Left kidney (tissue), 2 donors: ENCODE results near the gene LRRC72. TPM values are rescaled to one million over a fixed set of nuclear protein-coding genes. Genes with fewer than 3 reads are reported as not detected.
"Not testable (repeated sequence)": the region's sequence is repeated elsewhere in the genome, so short reads cannot be mapped to it uniquely, and the experiment has no call there.

Experiments used
- DNase-seq: peaks from one replicate; pipeline ENCODE4 v3.0.0-alpha.2; 2013
- polyA plus RNA-seq: library from polyadenylated mRNA; unstranded; fragments of 120-200 nt; gene quantifications from one replicate; pipeline ENCODE4 v1.2.1, GENCODE V29; 2013; ENCODE audit not compliant: insufficient read length

LRRC72 gene
- polyA plus RNA-seq, 1 donor, result not detected

- DNase-seq, result no peak
Measured at GRCh38 chr7:16579216-16579615, 52.6 kb downstream of the LRRC72 start.

- DNase-seq, result no peak
Measured at GRCh38 chr7:16581286-16581685, 54.7 kb downstream of the LRRC72 start.

- DNase-seq, result no peak
Measured at GRCh38 chr7:16583834-16584233, 57.2 kb downstream of the LRRC72 start.

DNA sequence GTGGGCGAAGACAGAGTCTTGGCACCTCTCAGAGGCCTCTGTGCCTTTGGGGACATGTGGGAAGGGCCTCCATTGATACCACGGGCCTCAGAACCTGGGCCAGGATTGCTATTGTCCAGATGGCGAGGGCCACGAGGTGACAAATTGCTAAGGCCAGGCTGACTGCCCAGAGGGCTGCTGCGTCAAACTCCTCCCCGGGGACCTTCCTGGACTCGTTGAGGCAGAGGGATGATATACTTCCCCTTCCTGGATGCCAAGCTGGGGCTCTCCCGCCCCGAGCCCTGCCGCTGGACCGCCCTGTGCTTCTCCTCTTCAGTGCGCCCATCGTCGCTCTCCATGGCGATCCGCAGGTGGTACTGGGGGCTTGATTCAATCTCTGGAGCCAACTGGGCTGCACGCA is 58.9 kb downstream of the LRRC72 start:
- DNase-seq, result no peak

GRCh38 chr7:16586081-16586874 is 59.7 kb downstream of the LRRC72 start:
- DNase-seq, result no peak

DNA sequence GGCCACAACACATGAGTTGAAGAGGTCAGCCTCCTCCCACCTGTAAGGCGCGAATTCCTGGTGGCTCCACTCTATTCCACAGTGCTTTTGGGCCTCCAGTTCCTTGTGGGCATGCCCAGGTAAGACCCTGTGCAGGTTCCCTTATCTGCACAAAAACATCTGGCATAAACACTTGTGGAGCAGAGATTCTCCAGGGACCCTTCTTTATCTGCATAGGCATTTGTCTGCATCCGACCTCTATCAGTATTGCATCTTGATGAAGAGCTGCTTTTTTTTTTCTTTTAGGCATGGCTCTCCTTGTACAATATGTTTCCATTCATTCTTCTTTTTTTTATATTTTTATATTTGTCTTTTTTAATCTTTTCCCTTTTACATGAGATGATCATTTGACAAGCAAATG is 60.5 kb downstream of the LRRC72 start:
- no peak for DNase-seq

DNA sequence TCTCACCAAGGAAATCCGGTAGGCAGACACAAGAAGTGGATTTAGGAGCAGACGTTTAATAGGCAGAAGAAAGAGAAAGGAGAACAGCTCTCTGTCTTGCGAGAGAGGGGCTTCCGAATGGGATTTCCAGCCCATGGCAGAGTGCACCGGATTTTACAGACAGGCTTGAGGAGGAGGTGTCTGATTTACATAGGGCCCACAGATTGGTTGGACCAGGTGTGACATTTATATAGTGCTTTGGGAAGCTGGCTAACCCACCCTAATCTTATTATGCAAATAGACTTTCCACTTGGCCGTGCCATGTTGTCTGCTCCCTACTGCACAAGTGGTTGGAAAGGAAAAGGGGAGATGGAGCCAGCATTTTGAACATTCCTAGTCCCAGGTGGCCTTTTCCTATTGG is 61.2 kb downstream of the LRRC72 start:
- DNase-seq, result no peak

GRCh38 chr7:16589881-16590280 is 63.3 kb downstream of the LRRC72 start:
- DNase-seq, result no peak

DNA sequence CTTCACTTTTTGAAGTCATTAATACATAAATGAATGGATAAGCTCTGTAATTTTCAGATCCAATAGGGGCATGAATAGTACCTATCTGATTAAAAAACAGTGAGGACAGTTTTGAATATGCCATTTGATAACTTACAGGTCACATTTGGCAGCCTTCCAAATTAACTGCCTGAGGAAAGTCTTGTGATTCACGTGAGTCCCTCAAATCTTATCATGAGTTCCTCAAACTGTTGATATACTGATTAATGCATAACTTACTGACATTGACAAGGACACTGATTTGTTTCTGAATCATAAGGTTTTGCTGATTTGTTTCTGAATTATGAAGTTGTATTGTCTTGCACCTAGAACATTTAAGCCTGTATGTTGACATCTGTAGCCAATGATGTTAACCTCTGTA is 63.8 kb downstream of the LRRC72 start:
- DNase-seq, result no peak

DNA sequence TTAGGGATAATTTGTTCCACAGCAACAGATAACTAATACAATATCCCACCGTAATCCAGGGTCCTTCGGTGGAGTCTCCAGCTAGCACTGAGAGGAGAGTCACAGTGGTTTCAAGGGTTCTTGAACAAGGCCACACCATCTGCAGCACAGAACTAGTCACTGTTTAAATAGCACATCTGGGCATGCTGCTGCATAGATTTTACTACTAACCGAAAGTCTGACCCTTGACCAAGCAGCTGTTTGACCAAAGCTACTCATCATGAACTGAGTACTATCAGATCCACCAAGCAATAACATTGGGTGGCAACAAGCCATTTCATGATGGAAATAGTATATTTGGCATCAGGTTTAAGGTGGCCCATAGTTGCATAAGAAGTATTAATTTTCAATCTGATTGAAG is 65.8 kb downstream of the LRRC72 start:
- DNase-seq, result no peak

GRCh38 chr7:16594061-16594460 is 67.4 kb downstream of the LRRC72 start:
- no peak for DNase-seq

- DNase-seq, result no peak
Measured at GRCh38 chr7:16594676-16595075, 68.1 kb downstream of the LRRC72 start.

DNA sequence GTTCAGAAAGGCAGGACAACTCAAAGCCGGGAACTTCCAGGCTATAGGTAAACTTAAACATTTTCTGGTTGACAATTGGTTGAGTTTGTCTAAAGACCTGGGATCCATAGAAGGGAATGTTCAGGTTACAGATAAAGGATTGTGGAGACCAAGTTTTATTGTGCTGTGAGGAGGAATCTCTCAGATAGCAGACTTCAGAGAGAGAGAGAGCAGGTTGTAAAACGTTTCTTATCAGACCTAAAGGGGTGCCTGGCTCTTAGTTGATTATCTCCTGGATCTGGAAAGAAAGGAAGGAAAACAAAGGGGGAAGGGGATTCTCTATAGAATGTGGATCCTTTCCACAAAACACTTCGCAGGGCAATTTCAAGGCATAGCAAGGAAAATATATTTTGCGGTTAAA is 69.0 kb downstream of the LRRC72 start:
- DNase-seq, result not testable (repeated sequence)

GRCh38 chr7:16598015-16598414 is 71.4 kb downstream of the LRRC72 start:
- DNase-seq, result no peak

GRCh38 chr7:16599860-16600259 is 73.2 kb downstream of the LRRC72 start:
- DNase-seq, result no peak

- no peak for DNase-seq
Measured at GRCh38 chr7:16603633-16604032, 77.0 kb downstream of the LRRC72 start.

- DNase-seq, result no peak
Measured at GRCh38 chr7:16604054-16604453, 77.4 kb downstream of the LRRC72 start.

DNA sequence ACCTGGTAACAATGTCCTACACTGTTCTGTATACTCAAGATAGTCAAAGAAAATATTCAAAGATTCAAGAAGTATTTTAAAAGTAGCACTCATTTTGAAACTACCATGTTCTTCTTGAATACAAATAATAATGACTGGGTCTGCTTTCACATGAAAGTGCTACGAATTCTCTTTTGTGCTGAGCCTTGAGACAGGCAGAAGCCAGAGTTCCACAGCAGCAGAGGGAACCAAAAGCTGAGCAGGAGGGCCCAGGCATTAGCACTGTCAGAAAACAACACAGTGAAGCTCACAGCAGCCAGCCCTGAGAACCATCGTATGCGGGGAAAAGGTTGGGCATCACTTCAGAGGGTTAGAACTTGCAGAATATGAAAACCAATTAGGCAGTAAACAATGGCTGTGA is 80.1 kb downstream of the LRRC72 start:
- no peak for DNase-seq

GRCh38 chr7:16609842-16610450 is 83.3 kb downstream of the LRRC72 start:
- no peak for DNase-seq

- DNase-seq, result no peak
Measured at GRCh38 chr7:16611711-16612110, 85.1 kb downstream of the LRRC72 start.

DNA sequence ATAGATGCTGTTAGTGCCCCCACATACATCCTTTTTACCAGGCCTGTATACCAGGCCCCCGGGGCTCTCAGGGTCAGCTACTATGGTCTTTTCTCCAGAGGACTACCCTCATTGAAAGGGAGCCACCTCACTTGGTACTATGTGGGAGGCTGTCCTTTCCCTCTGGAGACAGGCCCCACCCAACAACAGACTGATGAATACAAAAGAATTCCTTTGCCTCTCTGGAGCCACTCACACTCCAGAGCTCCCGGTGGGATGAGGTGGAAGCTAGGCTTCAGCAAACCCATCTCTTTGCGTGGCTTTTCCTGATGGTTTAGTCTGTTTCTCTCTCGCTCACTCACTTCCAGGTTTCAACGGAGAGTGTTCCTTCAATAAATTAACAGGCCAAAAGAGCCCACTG is 88.6 kb downstream of the LRRC72 start:
- no peak for DNase-seq

- no peak for DNase-seq
Measured at GRCh38 chr7:16616122-16616521, 89.5 kb downstream of the LRRC72 start.

GRCh38 chr7:16616542-16616941 is 89.9 kb downstream of the LRRC72 start:
- no peak for DNase-seq

- DNase-seq, result no peak
Measured at GRCh38 chr7:16619979-16620408, 93.4 kb downstream of the LRRC72 start.
